HCT116 (cell line): Measurements from ENCODE around the gene CAT. TPM values are rescaled to one million over a fixed set of nuclear protein-coding genes. Genes with fewer than 3 reads are reported as not detected.

ENCODE experiments used
- ATAC-seq: fragments of 200-7000 bp; cut with Tn5 transposase; 2 replicates; pipeline ENCODE4 v1.9.1; 2020; ENCODE audit warnings: mild to moderate bottlenecking, moderate library complexity
- BruUV-seq: library from RNA; stranded (reverse); fragments of 400-500 nt; replicated peaks from 2 replicates; lab custom pipeline; 2021; lab: Mats Ljungman, UMichigan
- CTCF ChIA-PET: fragments of 300-600 bp; sonication (Branson Sonifier 250); formaldehyde crosslinking; loops from one replicate; lab custom pipeline; 2021; ENCODE audit warnings: antibody characterized with exemption; lab: Charles Lee
- POLR2A ChIA-PET: fragments of 300-600, 350-600 bp; sonication (Branson Sonifier 250); formaldehyde crosslinking; loops from one replicate; lab custom pipeline; 2021; ENCODE audit warnings: antibody characterized with exemption; lab: Charles Lee
- RAD21 ChIA-PET, 2 experiments: fragments of 300-600 bp; sonication (Branson Sonifier 250); formaldehyde crosslinking; loops; one replicate each; lab custom pipeline; 2023; ENCODE audit warnings: low total read pairs in 2 of 2; ENCODE audit not compliant: uncharacterized antibody in 2 of 2, unreplicated experiment in 2 of 2, low non-redundant PET in 1 of 2; lab: Charles Lee
- DNase-seq: peaks from one replicate; pipeline ENCODE4 v3.0.0-alpha.2; 2010; ENCODE audit warnings: low read depth, low spot score
- H2AFZ ChIP-seq: fragments of 200-600 bp; shearing (Covaris generic), sonication (generic); 2 replicates; pipeline ENCODE4 v1.6.1; 2017; ENCODE audit warnings: low read depth, mixed run types, mixed read lengths, antibody characterized with exemption, low read length; ENCODE audit not compliant: poor library complexity, severe bottlenecking
- H3K27ac ChIP-seq: 2 replicates; pipeline ENCODE4 v1.5.1; 2012; ENCODE audit warnings: low read depth, low read length
- H3K27me3 ChIP-seq: fragments of 200-600 bp; sonication (generic); 2 replicates; pipeline ENCODE4 v1.6.1; 2016; ENCODE audit warnings: mixed run types, low read length, mixed read lengths; ENCODE audit not compliant: insufficient read depth
- H3K36me3 ChIP-seq, 2 experiments: fragments of 200-500 bp in 1 of 2; fragments of 200-600 bp in 1 of 2; sonication (Bioruptor generic) in 1 of 2; sonication (generic) in 1 of 2; 2 replicates each; pipeline versions ENCODE4 v1.5.1 to v1.6.1; 2014 to 2016; ENCODE audit warnings: low read length in 2 of 2, inconsistent platforms in 1 of 2, mixed read lengths in 1 of 2, mixed run types in 1 of 2; ENCODE audit not compliant: insufficient read depth in 2 of 2, control insufficient read depth in 1 of 2
- H3K4me1 ChIP-seq, 2 experiments: fragments of 200-600 bp in 1 of 2; sonication (generic) in 1 of 2; 2 replicates each; pipeline versions ENCODE4 v1.5.1 to v1.6.1; 2012 to 2017; ENCODE audit warnings: low read length in 2 of 2, inconsistent platforms in 1 of 2, mild to moderate bottlenecking in 1 of 2, mixed read lengths in 1 of 2, mixed run types in 1 of 2, moderate library complexity in 1 of 2; ENCODE audit not compliant: insufficient read depth in 2 of 2, control insufficient read depth in 1 of 2
- H3K4me2 ChIP-seq: fragments of 200-600 bp; sonication (generic); 2 replicates; pipeline ENCODE4 v1.6.1; 2017; ENCODE audit warnings: mixed run types, low read length, mixed read lengths
- H3K4me3 ChIP-seq, 2 experiments: fragments of 200-600 bp in 1 of 2; sonication (generic) in 1 of 2; replicated peaks in 1 of 2; 2 replicates each; pipeline ENCODE4 v1.5.1; 2011 to 2016; ENCODE audit warnings: low read length in 2 of 2, control low read depth in 1 of 2, low read depth in 1 of 2, mild to moderate bottlenecking in 1 of 2, mixed read lengths in 1 of 2, mixed run types in 1 of 2
- H3K79me2 ChIP-seq: fragments of 200-600 bp; sonication (generic); 2 replicates; pipeline ENCODE4 v1.6.1; 2017; ENCODE audit warnings: mild to moderate bottlenecking, mixed run types, low read length, moderate library complexity, mixed read lengths; ENCODE audit not compliant: insufficient read depth
- H3K9ac ChIP-seq: fragments of 200-600 bp; sonication (generic); 2 replicates; pipeline ENCODE4 v1.6.1; 2016; ENCODE audit warnings: low read length, mixed read lengths
- H3K9me2 ChIP-seq: fragments of 200-600 bp; sonication (generic), shearing (Covaris generic); 2 replicates; pipeline ENCODE4 v1.6.1; 2017; ENCODE audit warnings: mixed run types, mild to moderate bottlenecking, moderate library complexity; ENCODE audit not compliant: insufficient read depth
- H3K9me3 ChIP-seq, 2 experiments: fragments of 200-500 bp in 1 of 2; fragments of 200-600 bp in 1 of 2; sonication (Bioruptor generic) in 1 of 2; sonication (generic) in 1 of 2; 2 replicates each; pipeline ENCODE4 v1.6.1; 2014 to 2017; ENCODE audit warnings: low read length in 2 of 2, mixed read lengths in 2 of 2, inconsistent platforms in 1 of 2, low read depth in 1 of 2, mild to moderate bottlenecking in 1 of 2, mixed run types in 1 of 2, moderate library complexity in 1 of 2; ENCODE audit not compliant: control insufficient read depth in 1 of 2, insufficient read depth in 1 of 2
- H4K20me1 ChIP-seq: fragments of 200-600 bp; sonication (generic), shearing (Covaris generic); 2 replicates; pipeline ENCODE4 v1.6.1; 2017; ENCODE audit warnings: mixed run types, mild to moderate bottlenecking, moderate library complexity; ENCODE audit not compliant: insufficient read depth
- ATF3 ChIP-seq: IDR thresholded peaks from 2 replicates; pipeline ENCODE4 v1.6.1; 2012
- CBX3 ChIP-seq: IDR thresholded peaks from 2 replicates; pipeline ENCODE4 v1.6.1; 2012; ENCODE audit warnings: low read depth
- CEBPB ChIP-seq: IDR thresholded peaks from 2 replicates; pipeline ENCODE4 v1.6.1; 2012; ENCODE audit warnings: low read depth
- EGR1 ChIP-seq: IDR thresholded peaks from 2 replicates; pipeline ENCODE4 v1.6.1; 2012; ENCODE audit warnings: low read depth
- ELF1 ChIP-seq: IDR thresholded peaks from 2 replicates; pipeline ENCODE4 v1.6.1; 2012; ENCODE audit warnings: low read depth, borderline replicate concordance
- EZH2 ChIP-seq: fragments of 200-600 bp; sonication (generic); IDR thresholded peaks from 2 replicates; pipeline ENCODE4 v1.6.1; 2017; ENCODE audit warnings: antibody characterized with exemption, mixed run types
- FOSL1 ChIP-seq: IDR thresholded peaks from 2 replicates; pipeline ENCODE4 v1.6.1; 2012; ENCODE audit warnings: low read depth
- JUND ChIP-seq: IDR thresholded peaks from 2 replicates; pipeline ENCODE4 v1.6.1; 2012
- POLR2AphosphoS5 ChIP-seq: IDR thresholded peaks from 2 replicates; pipeline ENCODE4 v1.6.1; 2011; ENCODE audit warnings: mild to moderate bottlenecking, low read depth, low read length, moderate library complexity
- REST ChIP-seq: IDR thresholded peaks from 2 replicates; pipeline ENCODE4 v1.6.1; 2012; ENCODE audit warnings: low read depth
- SIN3A ChIP-seq: IDR thresholded peaks from 2 replicates; pipeline ENCODE4 v1.6.1; 2012; ENCODE audit warnings: low read depth
- SP1 ChIP-seq: IDR thresholded peaks from 2 replicates; pipeline ENCODE4 v1.6.1; 2012; ENCODE audit warnings: low read depth
- SRF ChIP-seq: IDR thresholded peaks from 2 replicates; pipeline ENCODE4 v1.6.1; 2012; ENCODE audit warnings: low read depth
- TCF7L2 ChIP-seq: IDR thresholded peaks from 2 replicates; pipeline ENCODE4 v1.7.0; 2011; ENCODE audit warnings: borderline replicate concordance, inconsistent platforms; ENCODE audit not compliant: insufficient read depth, insufficient read length; ENCODE audit errors: extremely low read depth
- ZNF274 ChIP-seq: fragments of 200-500 bp; sonication (Bioruptor generic); IDR thresholded peaks from 2 replicates; pipeline ENCODE4 v1.6.1; 2014; ENCODE audit warnings: mild to moderate bottlenecking, low read depth, low read length, inconsistent platforms
- intact Hi-C: fragments of 100-400 bp; cut with micrococcal nuclease; formaldehyde crosslinking; loops from 2 replicates; pipeline ENCODE4 v1.10.0; 2022
- total RNA-seq: library from RNA; stranded (reverse); gene quantifications from one replicate; pipeline ENCODE4 v1.2.1, GENCODE V29; 2021; ENCODE audit not compliant: unreplicated experiment
- TF ChIP-seq, protein P1 (sequence below): IDR thresholded peaks from 2 replicates; pipeline ENCODE4 v1.6.1; 2011; ENCODE audit warnings: mild to moderate bottlenecking, low read length, moderate library complexity; ENCODE audit not compliant: insufficient replicate concordance; ENCODE audit errors: extremely low read depth
- TF ChIP-seq, protein P2 (sequence below): IDR thresholded peaks from 2 replicates; pipeline ENCODE4 v1.6.1; 2012

Gene CAT
- total RNA-seq, 1 experiment from 2014 or later: 50.9 TPM

GRCh38 chr11:34480314-34480713 lies 41.6 kb downstream of the CAT start:
- RAD21 ChIA-PET: no interaction called here
- no peaks in the 10 kb centered on the region for H4K20me1 ChIP-seq
- peak overlapping the region; percentile 18 for H3K4me2 ChIP-seq
- no peak for DNase-seq
- CTCF ChIA-PET: interaction anchor here (0.7 to 1.2 kb wide), 4 partner anchors 12 to 306 kb away, joined by 3 to 4 read pairs (median 4); no protein-coding TSS in a partner anchor
- no peaks in the 10 kb centered on the region for H3K9me2 ChIP-seq
- ATAC-seq: no peak
- TF ChIP-seq EGR1: peak; percentile 60; the same call in 1 of the 2 replicates
- TF ChIP-seq, protein P1, sequence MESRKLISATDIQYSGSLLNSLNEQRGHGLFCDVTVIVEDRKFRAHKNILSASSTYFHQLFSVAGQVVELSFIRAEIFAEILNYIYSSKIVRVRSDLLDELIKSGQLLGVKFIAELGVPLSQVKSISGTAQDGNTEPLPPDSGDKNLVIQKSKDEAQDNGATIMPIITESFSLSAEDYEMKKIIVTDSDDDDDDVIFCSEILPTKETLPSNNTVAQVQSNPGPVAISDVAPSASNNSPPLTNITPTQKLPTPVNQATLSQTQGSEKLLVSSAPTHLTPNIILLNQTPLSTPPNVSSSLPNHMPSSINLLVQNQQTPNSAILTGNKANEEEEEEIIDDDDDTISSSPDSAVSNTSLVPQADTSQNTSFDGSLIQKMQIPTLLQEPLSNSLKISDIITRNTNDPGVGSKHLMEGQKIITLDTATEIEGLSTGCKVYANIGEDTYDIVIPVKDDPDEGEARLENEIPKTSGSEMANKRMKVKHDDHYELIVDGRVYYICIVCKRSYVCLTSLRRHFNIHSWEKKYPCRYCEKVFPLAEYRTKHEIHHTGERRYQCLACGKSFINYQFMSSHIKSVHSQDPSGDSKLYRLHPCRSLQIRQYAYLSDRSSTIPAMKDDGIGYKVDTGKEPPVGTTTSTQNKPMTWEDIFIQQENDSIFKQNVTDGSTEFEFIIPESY: no peak
- H3K9ac ChIP-seq: no peak overlapping the region
- H3K79me2 ChIP-seq: no peaks in the 10 kb centered on the region
- H2AFZ ChIP-seq: peak overlapping the region; percentile 3
- H3K4me3 ChIP-seq: no peak overlapping the region
- H3K27me3 ChIP-seq: no peaks in the 10 kb centered on the region
- H3K27ac ChIP-seq: no peak overlapping the region
- intact Hi-C loops: no loop called here
- no peaks in the 10 kb centered on the region for H3K9me3 ChIP-seq
- H3K36me3 ChIP-seq: no peaks in the 10 kb centered on the region
- BruUV-seq: no TSS peak
- H3K4me1 ChIP-seq: peaks cover 12 to 30% of the 10 kb centered on the region in 2 experiments; a peak in 3 of 4 replicates
- POLR2A ChIA-PET: no interaction called here

GRCh38 chr11:34481307-34481706 lies 42.6 kb downstream of the CAT start:
- ATAC-seq: no peak
- no peak for TF ChIP-seq ZNF274
- no peak for TF ChIP-seq SIN3A
- TF ChIP-seq SP1: no peak
- TF ChIP-seq, protein P2, sequence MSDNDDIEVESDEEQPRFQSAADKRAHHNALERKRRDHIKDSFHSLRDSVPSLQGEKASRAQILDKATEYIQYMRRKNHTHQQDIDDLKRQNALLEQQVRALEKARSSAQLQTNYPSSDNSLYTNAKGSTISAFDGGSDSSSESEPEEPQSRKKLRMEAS: no peak
- TF ChIP-seq ATF3: no peak
- no peak for TF ChIP-seq SRF
- TF ChIP-seq JUND: no peak
- no peak for TF ChIP-seq CEBPB
- no peak for TF ChIP-seq TCF7L2
- no peak for TF ChIP-seq REST
- TF ChIP-seq ELF1: no peak
- no peak for TF ChIP-seq POLR2AphosphoS5
- no peak for TF ChIP-seq EZH2
- TF ChIP-seq FOSL1: no peak
- no peak for TF ChIP-seq CBX3
- TF ChIP-seq, all 23 proteins: peak for 0
- Histone ChIP-seq H3K27me3 (no peaks in the 10 kb centered on the region), H3K36me3 (no peaks in the 10 kb centered on the region), H3K4me1 (peaks cover 12 to 26% of the 10 kb centered on the region in 2 experiments; a peak in 3 of 4 replicates), H3K4me3 (no peak overlapping the region), H4K20me1 (no peaks in the 10 kb centered on the region), H2AFZ (no peak overlapping the region), H3K4me2 (no peak overlapping the region), H3K9ac (no peak overlapping the region), H3K9me2 (no peaks in the 10 kb centered on the region), H3K27ac (no peak overlapping the region), H3K79me2 (no peaks in the 10 kb centered on the region), H3K9me3 (no peaks in the 10 kb centered on the region)
- CTCF ChIA-PET: no interaction called here
- POLR2A ChIA-PET: no interaction called here
- BruUV-seq: no TSS peak
- intact Hi-C loops: no loop called here
- DNase-seq: no peak
- RAD21 ChIA-PET: no interaction called here
